Measurements from ENCODE around the gene ZMYND11. TPM values are rescaled to one million over a fixed set of nuclear protein-coding genes. Genes with fewer than 3 reads are reported as not detected.

The ZMYND11 gene
- total and polyA plus RNA-seq, 9 of the 15 experiments (the other 6 are each of a cell fraction or from before 2014, with no cell fraction given) = 2.7 to 13.8 (median 8.8) TPM

DNA sequence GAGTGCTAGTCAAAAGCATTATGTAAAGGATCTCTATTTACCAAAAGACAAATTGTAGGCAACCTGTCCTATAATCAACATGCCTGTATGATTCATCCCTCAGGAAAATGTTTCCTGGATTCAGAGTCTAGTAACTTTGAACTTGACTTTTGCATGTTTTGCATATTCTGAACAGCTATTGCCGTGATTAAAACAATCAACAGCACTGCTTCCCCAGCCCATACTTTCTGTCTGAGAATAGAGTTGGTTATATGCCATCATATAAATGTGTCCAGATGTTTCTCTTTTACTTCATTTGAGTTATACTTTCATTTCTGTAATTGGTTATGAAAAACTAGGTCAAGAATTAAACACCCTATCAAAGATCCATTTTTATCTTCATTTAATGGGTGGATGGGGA, 83.5 kb downstream of the ZMYND11 start (continued):
- TF ChIP-seq, protein P1, sequence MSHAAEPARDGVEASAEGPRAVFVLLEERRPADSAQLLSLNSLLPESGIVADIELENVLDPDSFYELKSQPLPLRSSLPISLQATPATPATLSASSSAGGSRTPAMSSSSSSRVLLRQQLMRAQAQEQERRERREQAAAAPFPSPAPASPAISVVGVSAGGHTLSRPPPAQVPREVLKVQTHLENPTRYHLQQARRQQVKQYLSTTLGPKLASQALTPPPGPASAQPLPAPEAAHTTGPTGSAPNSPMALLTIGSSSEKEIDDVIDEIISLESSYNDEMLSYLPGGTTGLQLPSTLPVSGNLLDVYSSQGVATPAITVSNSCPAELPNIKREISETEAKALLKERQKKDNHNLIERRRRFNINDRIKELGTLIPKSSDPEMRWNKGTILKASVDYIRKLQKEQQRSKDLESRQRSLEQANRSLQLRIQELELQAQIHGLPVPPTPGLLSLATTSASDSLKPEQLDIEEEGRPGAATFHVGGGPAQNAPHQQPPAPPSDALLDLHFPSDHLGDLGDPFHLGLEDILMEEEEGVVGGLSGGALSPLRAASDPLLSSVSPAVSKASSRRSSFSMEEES (CRISPR knock-in tag; IDR thresholded peaks at IDR 0.05) = no peak
- TF ChIP-seq MEF2D (tag; conservative IDR thresholded peaks at IDR 0.05; ENCODE audit: low read depth) (no peak), ZNF695 (CRISPR knock-in tag; IDR thresholded peaks at IDR 0.05) (no peak), ZNF561 (CRISPR knock-in tag; conservative IDR thresholded peaks at IDR 0.05) (no peak), NCOA1 (IDR thresholded peaks at IDR 0.05; ENCODE audit: low read depth) (no peak), HIVEP1 (CRISPR knock-in tag; IDR thresholded peaks at IDR 0.05) (no peak), JUND (IDR thresholded peaks at IDR 0.05; ENCODE audit: borderline replicate concordance, low read depth, low read length) (no peak), JUND (tag; IDR thresholded peaks at IDR 0.05; ENCODE audit: borderline replicate concordance, low read depth, low read length) (no peak), ZKSCAN8 (CRISPR knock-in tag; IDR thresholded peaks at IDR 0.05) (no peak), ETS2 (tag; IDR thresholded peaks at IDR 0.05; ENCODE audit: borderline replicate concordance, poor library complexity, severe bottlenecking) (no peak), HOXB6 (CRISPR knock-in tag; IDR thresholded peaks at IDR 0.05; ENCODE audit: borderline replicate concordance) (no peak)
- TF ChIP-seq, protein P2, sequence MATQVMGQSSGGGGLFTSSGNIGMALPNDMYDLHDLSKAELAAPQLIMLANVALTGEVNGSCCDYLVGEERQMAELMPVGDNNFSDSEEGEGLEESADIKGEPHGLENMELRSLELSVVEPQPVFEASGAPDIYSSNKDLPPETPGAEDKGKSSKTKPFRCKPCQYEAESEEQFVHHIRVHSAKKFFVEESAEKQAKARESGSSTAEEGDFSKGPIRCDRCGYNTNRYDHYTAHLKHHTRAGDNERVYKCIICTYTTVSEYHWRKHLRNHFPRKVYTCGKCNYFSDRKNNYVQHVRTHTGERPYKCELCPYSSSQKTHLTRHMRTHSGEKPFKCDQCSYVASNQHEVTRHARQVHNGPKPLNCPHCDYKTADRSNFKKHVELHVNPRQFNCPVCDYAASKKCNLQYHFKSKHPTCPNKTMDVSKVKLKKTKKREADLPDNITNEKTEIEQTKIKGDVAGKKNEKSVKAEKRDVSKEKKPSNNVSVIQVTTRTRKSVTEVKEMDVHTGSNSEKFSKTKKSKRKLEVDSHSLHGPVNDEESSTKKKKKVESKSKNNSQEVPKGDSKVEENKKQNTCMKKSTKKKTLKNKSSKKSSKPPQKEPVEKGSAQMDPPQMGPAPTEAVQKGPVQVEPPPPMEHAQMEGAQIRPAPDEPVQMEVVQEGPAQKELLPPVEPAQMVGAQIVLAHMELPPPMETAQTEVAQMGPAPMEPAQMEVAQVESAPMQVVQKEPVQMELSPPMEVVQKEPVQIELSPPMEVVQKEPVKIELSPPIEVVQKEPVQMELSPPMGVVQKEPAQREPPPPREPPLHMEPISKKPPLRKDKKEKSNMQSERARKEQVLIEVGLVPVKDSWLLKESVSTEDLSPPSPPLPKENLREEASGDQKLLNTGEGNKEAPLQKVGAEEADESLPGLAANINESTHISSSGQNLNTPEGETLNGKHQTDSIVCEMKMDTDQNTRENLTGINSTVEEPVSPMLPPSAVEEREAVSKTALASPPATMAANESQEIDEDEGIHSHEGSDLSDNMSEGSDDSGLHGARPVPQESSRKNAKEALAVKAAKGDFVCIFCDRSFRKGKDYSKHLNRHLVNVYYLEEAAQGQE (IDR thresholded peaks at IDR 0.05; ENCODE audit: borderline replicate concordance) = no peak
- TF ChIP-seq, protein P2 (CRISPR knock-in tag; IDR thresholded peaks at IDR 0.05; ENCODE audit: low read depth) = no peak

Data from K562 (cell line).